ENCODE results near the gene VAX1.
A peak's percentile ranks its signal among the peaks of the same experiment; 100 is the strongest.

The VAX1 gene

GRCh38 chr10:117137911-117138642, at the start of gene VAX1:
Gene VAX1, minus strand, starts transcription at chr10:117138270. Its CDS starts 214 bp downstream, at chr10:117138056.
- DNase-seq (ENCODE audit: low read depth) = no peak

GRCh38 chr10:117186832-117187615, 49.0 kb upstream of the VAX1 start:
- DNase-seq (ENCODE audit: low read depth) = peak; percentile 71

- peak; percentile 10 for DNase-seq (ENCODE audit: low read depth)
These were observed 47.7 kb upstream of the VAX1 start for GRCh38 chr10:117185817-117186216.

- DNase-seq (ENCODE audit: low read depth) = no peak
These were observed 46.8 kb upstream of the VAX1 start for GRCh38 chr10:117184821-117185220.

- DNase-seq (ENCODE audit: low read depth) = no peak
These were observed 46.2 kb upstream of the VAX1 start for GRCh38 chr10:117184296-117184695.

- no peak for DNase-seq (ENCODE audit: low read depth)
These were observed 40.1 kb upstream of the VAX1 start for GRCh38 chr10:117178190-117178589.

- peak; percentile 81 for DNase-seq (ENCODE audit: low read depth)
These were observed 37.9 kb upstream of the VAX1 start for GRCh38 chr10:117175901-117176534.

GRCh38 chr10:117175215-117175900, 37.3 kb upstream of the VAX1 start:
- no peak for DNase-seq (ENCODE audit: low read depth)

- DNase-seq (ENCODE audit: low read depth) = peak; percentile 81
These were observed 36.6 kb upstream of the VAX1 start for GRCh38 chr10:117174439-117175214.

GRCh38 chr10:117170244-117170643, 32.2 kb upstream of the VAX1 start:
- peak; percentile 12 for DNase-seq (ENCODE audit: low read depth)

- DNase-seq (ENCODE audit: low read depth) = no peak
These were observed 31.4 kb upstream of the VAX1 start for GRCh38 chr10:117169480-117169879.

- no peak for DNase-seq (ENCODE audit: low read depth)
These were observed 30.7 kb upstream of the VAX1 start for GRCh38 chr10:117168729-117169128.

- peak; percentile 50 for DNase-seq (ENCODE audit: low read depth)
These were observed 30.0 kb upstream of the VAX1 start for GRCh38 chr10:117167789-117168674.

- DNase-seq (ENCODE audit: low read depth) = no peak
These were observed 29.3 kb upstream of the VAX1 start for GRCh38 chr10:117167346-117167788.

GRCh38 chr10:117166418-117167345, 28.6 kb upstream of the VAX1 start:
- no peak for DNase-seq (ENCODE audit: low read depth)

GRCh38 chr10:117165538-117166417, 27.7 kb upstream of the VAX1 start:
- peak; percentile 57 for DNase-seq (ENCODE audit: low read depth)

- DNase-seq (ENCODE audit: low read depth) = no peak
These were observed 26.8 kb upstream of the VAX1 start for GRCh38 chr10:117164592-117165537.

All from ELR (cell line).